GM23338 (cell line): ENCODE data around the gene HNRNPUL2. TPM values are rescaled to one million over a fixed set of nuclear protein-coding genes. Genes with fewer than 3 reads are reported as not detected.
"Not testable (repeated sequence)": the region's sequence is repeated elsewhere in the genome, so short reads cannot be mapped to it uniquely, and the experiment has no call there.

ENCODE experiments used
- ATAC-seq: fragments of 200-7000 bp; cut with Tn5 transposase; 3 replicates; pipeline ENCODE4 v1.9.1; 2020
- DNase-seq: peaks from one replicate; pipeline ENCODE4 v3.0.0-alpha.2; 2015; ENCODE audit warnings: low spot score
- H2AFZ ChIP-seq: fragments of 200-600 bp; sonication (generic); 2 replicates; pipeline ENCODE4 v1.8.0; 2016; ENCODE audit warnings: antibody characterized with exemption, mild to moderate bottlenecking, moderate library complexity
- H3F3A ChIP-seq: fragments of 200-600 bp; sonication (generic); replicated peaks from 2 replicates; pipeline ENCODE4 v1.8.0; 2017; ENCODE audit warnings: antibody characterized with exemption, mixed run types, low read depth
- H3K27ac ChIP-seq: fragments of 200-600 bp; sonication (generic); 2 replicates; pipeline ENCODE4 v1.6.1; 2016; ENCODE audit warnings: low read depth
- H3K27me3 ChIP-seq: fragments of 200-600 bp; sonication (generic); 2 replicates; pipeline ENCODE4 v1.8.0; 2016; ENCODE audit warnings: mild to moderate bottlenecking, mixed run types, moderate library complexity; ENCODE audit not compliant: insufficient read depth
- H3K36me3 ChIP-seq: fragments of 200-600 bp; sonication (generic); 2 replicates; pipeline ENCODE4 v1.8.0; 2016; ENCODE audit warnings: mild to moderate bottlenecking; ENCODE audit not compliant: insufficient read depth
- H3K4me1 ChIP-seq: fragments of 200-600 bp; sonication (generic); 2 replicates; pipeline ENCODE4 v1.8.0; 2016; ENCODE audit warnings: mild to moderate bottlenecking, moderate library complexity; ENCODE audit not compliant: insufficient read depth
- H3K4me2 ChIP-seq: fragments of 200-600 bp; sonication (generic); 2 replicates; pipeline ENCODE4 v1.7.1; 2017; ENCODE audit warnings: mixed run types
- H3K4me3 ChIP-seq: fragments of 200-600 bp; sonication (generic); 2 replicates; pipeline ENCODE4 v1.6.1; 2016; ENCODE audit warnings: mixed run types
- H3K79me2 ChIP-seq: fragments of 200-600 bp; sonication (generic); replicated peaks from 2 replicates; pipeline ENCODE4 v1.8.0; 2017; ENCODE audit warnings: mild to moderate bottlenecking; ENCODE audit not compliant: insufficient read depth
- H3K9me2 ChIP-seq: fragments of 200-600 bp; sonication (generic); 2 replicates; pipeline ENCODE4 v1.8.0; 2017; ENCODE audit not compliant: insufficient read depth
- H4K20me1 ChIP-seq: fragments of 200-600 bp; sonication (generic); replicated peaks from 2 replicates; pipeline ENCODE4 v1.8.0; 2017; ENCODE audit warnings: mild to moderate bottlenecking; ENCODE audit not compliant: insufficient read depth
- H3K27ac Mint-ChIP-seq: 2 replicates; pipeline ENCODE4 v1.8.0; 2020; ENCODE audit warnings: inconsistent platforms, mild to moderate bottlenecking, moderate library complexity, mixed read lengths
- H3K27me3 Mint-ChIP-seq: 3 replicates; pipeline ENCODE4 v1.8.0; 2022; ENCODE audit warnings: low read depth, mild to moderate bottlenecking, moderate library complexity, mixed read lengths, inconsistent platforms; ENCODE audit not compliant: insufficient read depth, poor library complexity
- H3K36me3 Mint-ChIP-seq: 3 replicates; pipeline ENCODE4 v1.8.0; 2021; ENCODE audit warnings: low read depth, mild to moderate bottlenecking, inconsistent platforms, moderate library complexity, mixed read lengths
- H3K4me1 Mint-ChIP-seq: 3 replicates; pipeline ENCODE4 v1.8.0; 2020; ENCODE audit warnings: mild to moderate bottlenecking, inconsistent platforms, mixed read lengths
- H3K4me3 Mint-ChIP-seq: 3 replicates; pipeline ENCODE4 v1.8.0; 2021; ENCODE audit warnings: moderate library complexity, mild to moderate bottlenecking, inconsistent platforms, mixed read lengths
- H3K9me3 Mint-ChIP-seq: 3 replicates; pipeline ENCODE4 v1.8.0; 2020; ENCODE audit warnings: moderate library complexity, mild to moderate bottlenecking, inconsistent platforms, mixed read lengths
- CREB1 ChIP-seq: fragments of 250-450 bp; sonication (Bioruptor Pico); IDR thresholded peaks from 2 replicates; pipeline ENCODE4 v1.5.0; 2020; ENCODE audit warnings: low read depth, mild to moderate bottlenecking, moderate library complexity
- ETS1 ChIP-seq: IDR thresholded peaks from 2 replicates; pipeline ENCODE4 v1.6.1; 2016; ENCODE audit warnings: antibody characterized with exemption
- EZH2phosphoT487 ChIP-seq: fragments of 200-600 bp; sonication (generic); IDR thresholded peaks from one replicate; pipeline ENCODE4 v1.8.1; 2018; ENCODE audit warnings: antibody characterized with exemption; ENCODE audit not compliant: unreplicated experiment
- JUNB ChIP-seq: IDR thresholded peaks from one replicate; pipeline ENCODE4 v1.6.1; 2016; ENCODE audit warnings: antibody characterized with exemption; ENCODE audit not compliant: unreplicated experiment
- NANOG ChIP-seq: IDR thresholded peaks from 2 replicates; pipeline ENCODE4 v1.6.1; 2016; ENCODE audit warnings: antibody characterized with exemption, borderline replicate concordance
- STAT1 ChIP-seq: IDR thresholded peaks from one replicate; pipeline ENCODE4 v1.6.1; 2016; ENCODE audit warnings: antibody characterized with exemption; ENCODE audit not compliant: unreplicated experiment
- polyA plus RNA-seq: library from polyadenylated mRNA; unstranded; fragments of >200 nt; fragmentation: Nextera tagmentation; extraction: Ambion mirVana; gene quantifications from 2 replicates; pipeline ENCODE4 v1.2.1, GENCODE V29; 2016
- total RNA-seq: library from RNA; depleted of rRNA; stranded (reverse); fragments of >200 nt; shearing (Covaris generic); gene quantifications from 2 replicates; pipeline ENCODE4 v1.2.3, GENCODE V29; 2014
- TF ChIP-seq, protein P1 (sequence below), 2 experiments: fragments of 200-600 bp in 1 of 2; sonication (generic) in 1 of 2; conservative IDR thresholded peaks; 2 replicates each; pipeline versions ENCODE4 v1.5.1 to v1.6.1; 2016 to 2017; ENCODE audit warnings: antibody characterized with exemption in 2 of 2, low read depth in 2 of 2, mild to moderate bottlenecking in 2 of 2, moderate library complexity in 1 of 2
- TF ChIP-seq, protein P2 (sequence below): fragments of 250-450 bp; sonication (Bioruptor Pico); IDR thresholded peaks from 2 replicates; pipeline ENCODE4 v1.5.0; 2020; ENCODE audit warnings: mild to moderate bottlenecking, moderate library complexity

The HNRNPUL2 gene
- total and polyA plus RNA-seq, 2 experiments from 2014 or later: 9.4 to 18.3 TPM

DNA sequence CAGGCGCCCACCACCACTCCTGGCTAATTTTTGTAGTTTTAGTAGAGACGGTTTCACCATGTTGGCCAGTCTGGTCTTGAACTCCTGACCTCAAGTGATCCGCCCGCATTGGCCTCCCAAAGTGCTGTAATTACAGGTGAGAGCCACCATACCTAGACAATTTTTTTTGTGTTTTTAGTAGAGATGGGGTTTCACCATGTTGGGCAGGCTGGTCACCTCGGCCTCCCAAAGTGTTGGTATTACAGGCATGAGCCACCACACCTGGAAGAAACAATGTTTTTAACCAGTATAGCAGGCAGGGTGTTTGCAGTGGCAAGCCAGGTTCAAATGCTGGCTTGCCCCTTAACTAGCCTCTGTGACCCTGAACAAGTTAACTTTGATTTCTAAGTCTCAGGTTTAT, 22.7 kb upstream of the HNRNPUL2 start:
- not testable (repeated sequence) for H3K4me1 ChIP-seq, DNase-seq, H3K9me2 ChIP-seq, ATAC-seq, H3K4me3 Mint-ChIP-seq, H2AFZ ChIP-seq, H3K4me2 ChIP-seq, H3K9me3 Mint-ChIP-seq, H3K4me3 ChIP-seq, H3K27ac Mint-ChIP-seq, H3K27me3 ChIP-seq
- H3K27me3 Mint-ChIP-seq: peaks cover 19% of the 10 kb centered on the region
- peaks cover 53% of the 10 kb centered on the region for H3K79me2 ChIP-seq
- H3K36me3 Mint-ChIP-seq: peaks cover 61% of the 10 kb centered on the region
- H3F3A ChIP-seq: peaks cover 41% of the 10 kb centered on the region
- H3K27ac ChIP-seq: peak overlapping the region; percentile 84
- H4K20me1 ChIP-seq: peaks cover 43% of the 10 kb centered on the region
- H3K4me1 Mint-ChIP-seq: peaks cover 10% of the 10 kb centered on the region
- peaks cover 41% of the 10 kb centered on the region for H3K36me3 ChIP-seq

- Mint-ChIP-seq H3K4me1 (peaks cover 8% of the 10 kb centered on the region), H3K9me3 (no peaks in the 10 kb centered on the region), H3K36me3 (peaks cover 45% of the 10 kb centered on the region), H3K27ac (no peak overlapping the region), H3K27me3 (peaks cover 12% of the 10 kb centered on the region), H3K4me3 (no peak overlapping the region)
- Histone ChIP-seq H3K4me3 (no peak overlapping the region), H3K27me3 (no peaks in the 10 kb centered on the region), H3K27ac (peak overlapping the region; percentile 2), H3K36me3 (peaks cover 32% of the 10 kb centered on the region), H4K20me1 (peaks cover 34% of the 10 kb centered on the region), H2AFZ (no peak overlapping the region), H3K4me1 (no peaks in the 10 kb centered on the region), H3K79me2 (peaks cover 40% of the 10 kb centered on the region), H3K9me2 (no peaks in the 10 kb centered on the region), H3F3A (peaks cover 30% of the 10 kb centered on the region), H3K4me2 (no peak overlapping the region)
- ATAC-seq: no peak
- TF ChIP-seq EZH2phosphoT487 (no peak), JUNB (no peak), ETS1 (no peak), NANOG (no peak), CREB1 (CRISPR knock-in tag) (no peak), STAT1 (no peak)
- TF ChIP-seq, protein P1, sequence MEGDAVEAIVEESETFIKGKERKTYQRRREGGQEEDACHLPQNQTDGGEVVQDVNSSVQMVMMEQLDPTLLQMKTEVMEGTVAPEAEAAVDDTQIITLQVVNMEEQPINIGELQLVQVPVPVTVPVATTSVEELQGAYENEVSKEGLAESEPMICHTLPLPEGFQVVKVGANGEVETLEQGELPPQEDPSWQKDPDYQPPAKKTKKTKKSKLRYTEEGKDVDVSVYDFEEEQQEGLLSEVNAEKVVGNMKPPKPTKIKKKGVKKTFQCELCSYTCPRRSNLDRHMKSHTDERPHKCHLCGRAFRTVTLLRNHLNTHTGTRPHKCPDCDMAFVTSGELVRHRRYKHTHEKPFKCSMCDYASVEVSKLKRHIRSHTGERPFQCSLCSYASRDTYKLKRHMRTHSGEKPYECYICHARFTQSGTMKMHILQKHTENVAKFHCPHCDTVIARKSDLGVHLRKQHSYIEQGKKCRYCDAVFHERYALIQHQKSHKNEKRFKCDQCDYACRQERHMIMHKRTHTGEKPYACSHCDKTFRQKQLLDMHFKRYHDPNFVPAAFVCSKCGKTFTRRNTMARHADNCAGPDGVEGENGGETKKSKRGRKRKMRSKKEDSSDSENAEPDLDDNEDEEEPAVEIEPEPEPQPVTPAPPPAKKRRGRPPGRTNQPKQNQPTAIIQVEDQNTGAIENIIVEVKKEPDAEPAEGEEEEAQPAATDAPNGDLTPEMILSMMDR (conservative IDR thresholded peaks at IDR 0.05; ENCODE audit: low read depth in 2 of 2): no peak
- TF ChIP-seq, protein P2, sequence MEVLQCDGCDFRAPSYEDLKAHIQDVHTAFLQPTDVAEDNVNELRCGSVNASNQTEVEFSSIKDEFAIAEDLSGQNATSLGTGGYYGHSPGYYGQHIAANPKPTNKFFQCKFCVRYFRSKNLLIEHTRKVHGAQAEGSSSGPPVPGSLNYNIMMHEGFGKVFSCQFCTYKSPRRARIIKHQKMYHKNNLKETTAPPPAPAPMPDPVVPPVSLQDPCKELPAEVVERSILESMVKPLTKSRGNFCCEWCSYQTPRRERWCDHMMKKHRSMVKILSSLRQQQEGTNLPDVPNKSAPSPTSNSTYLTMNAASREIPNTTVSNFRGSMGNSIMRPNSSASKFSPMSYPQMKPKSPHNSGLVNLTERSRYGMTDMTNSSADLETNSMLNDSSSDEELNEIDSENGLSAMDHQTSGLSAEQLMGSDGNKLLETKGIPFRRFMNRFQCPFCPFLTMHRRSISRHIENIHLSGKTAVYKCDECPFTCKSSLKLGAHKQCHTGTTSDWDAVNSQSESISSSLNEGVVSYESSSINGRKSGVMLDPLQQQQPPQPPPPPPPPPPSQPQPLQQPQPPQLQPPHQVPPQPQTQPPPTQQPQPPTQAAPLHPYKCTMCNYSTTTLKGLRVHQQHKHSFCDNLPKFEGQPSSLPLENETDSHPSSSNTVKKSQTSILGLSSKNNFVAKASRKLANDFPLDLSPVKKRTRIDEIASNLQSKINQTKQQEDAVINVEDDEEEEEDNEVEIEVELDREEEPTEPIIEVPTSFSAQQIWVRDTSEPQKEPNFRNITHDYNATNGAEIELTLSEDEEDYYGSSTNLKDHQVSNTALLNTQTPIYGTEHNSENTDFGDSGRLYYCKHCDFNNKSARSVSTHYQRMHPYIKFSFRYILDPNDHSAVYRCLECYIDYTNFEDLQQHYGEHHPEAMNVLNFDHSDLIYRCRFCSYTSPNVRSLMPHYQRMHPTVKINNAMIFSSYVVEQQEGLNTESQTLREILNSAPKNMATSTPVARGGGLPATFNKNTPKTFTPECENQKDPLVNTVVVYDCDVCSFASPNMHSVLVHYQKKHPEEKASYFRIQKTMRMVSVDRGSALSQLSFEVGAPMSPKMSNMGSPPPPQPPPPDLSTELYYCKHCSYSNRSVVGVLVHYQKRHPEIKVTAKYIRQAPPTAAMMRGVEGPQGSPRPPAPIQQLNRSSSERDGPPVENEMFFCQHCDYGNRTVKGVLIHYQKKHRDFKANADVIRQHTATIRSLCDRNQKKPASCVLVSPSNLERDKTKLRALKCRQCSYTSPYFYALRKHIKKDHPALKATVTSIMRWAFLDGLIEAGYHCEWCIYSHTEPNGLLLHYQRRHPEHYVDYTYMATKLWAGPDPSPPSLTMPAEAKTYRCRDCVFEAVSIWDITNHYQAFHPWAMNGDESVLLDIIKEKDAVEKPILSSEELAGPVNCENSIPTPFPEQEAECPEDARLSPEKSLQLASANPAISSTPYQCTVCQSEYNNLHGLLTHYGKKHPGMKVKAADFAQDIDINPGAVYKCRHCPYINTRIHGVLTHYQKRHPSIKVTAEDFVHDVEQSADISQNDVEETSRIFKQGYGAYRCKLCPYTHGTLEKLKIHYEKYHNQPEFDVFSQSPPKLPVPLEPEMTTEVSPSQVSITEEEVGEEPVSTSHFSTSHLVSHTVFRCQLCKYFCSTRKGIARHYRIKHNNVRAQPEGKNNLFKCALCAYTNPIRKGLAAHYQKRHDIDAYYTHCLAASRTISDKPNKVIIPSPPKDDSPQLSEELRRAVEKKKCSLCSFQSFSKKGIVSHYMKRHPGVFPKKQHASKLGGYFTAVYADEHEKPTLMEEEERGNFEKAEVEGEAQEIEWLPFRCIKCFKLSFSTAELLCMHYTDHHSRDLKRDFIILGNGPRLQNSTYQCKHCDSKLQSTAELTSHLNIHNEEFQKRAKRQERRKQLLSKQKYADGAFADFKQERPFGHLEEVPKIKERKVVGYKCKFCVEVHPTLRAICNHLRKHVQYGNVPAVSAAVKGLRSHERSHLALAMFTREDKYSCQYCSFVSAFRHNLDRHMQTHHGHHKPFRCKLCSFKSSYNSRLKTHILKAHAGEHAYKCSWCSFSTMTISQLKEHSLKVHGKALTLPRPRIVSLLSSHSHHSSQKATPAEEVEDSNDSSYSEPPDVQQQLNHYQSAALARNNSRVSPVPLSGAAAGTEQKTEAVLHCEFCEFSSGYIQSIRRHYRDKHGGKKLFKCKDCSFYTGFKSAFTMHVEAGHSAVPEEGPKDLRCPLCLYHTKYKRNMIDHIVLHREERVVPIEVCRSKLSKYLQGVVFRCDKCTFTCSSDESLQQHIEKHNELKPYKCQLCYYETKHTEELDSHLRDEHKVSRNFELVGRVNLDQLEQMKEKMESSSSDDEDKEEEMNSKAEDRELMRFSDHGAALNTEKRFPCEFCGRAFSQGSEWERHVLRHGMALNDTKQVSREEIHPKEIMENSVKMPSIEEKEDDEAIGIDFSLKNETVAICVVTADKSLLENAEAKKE: no peak
- no peak for DNase-seq
These were observed 20.4 kb upstream of the HNRNPUL2 start for GRCh38 chr11:62747475-62748160.
